AML-193 (cell line): ENCODE measurements around the gene TFDP3.
A peak's percentile ranks its signal among the peaks of the same experiment; 100 is the strongest.

ENCODE experiments used
- DNase-seq, 2 experiments: peaks; one replicate each; lab custom pipeline; 2025; lab: John Stamatoyannopoulos, UW

Gene TFDP3

DNA sequence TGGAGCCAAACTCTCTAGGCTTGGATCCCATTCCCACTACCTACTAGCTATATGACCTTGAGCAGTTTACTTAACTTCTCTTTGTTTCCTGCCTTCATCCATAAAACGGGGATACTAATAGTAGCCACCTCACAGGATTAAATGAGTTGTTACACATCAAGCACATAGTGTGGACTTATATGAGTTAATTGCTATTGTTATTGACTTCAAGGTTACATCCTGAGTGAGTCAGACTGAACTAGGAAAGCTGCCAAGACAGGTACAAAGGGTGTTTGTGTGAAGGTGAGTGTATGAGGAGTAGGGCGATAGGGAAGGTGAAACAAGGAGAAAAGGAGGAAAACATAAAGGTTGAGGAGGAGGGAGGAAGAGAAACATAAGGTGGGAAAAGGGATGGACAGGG is 32.2 kb downstream of the TFDP3 start:
- no peak for DNase-seq

DNA sequence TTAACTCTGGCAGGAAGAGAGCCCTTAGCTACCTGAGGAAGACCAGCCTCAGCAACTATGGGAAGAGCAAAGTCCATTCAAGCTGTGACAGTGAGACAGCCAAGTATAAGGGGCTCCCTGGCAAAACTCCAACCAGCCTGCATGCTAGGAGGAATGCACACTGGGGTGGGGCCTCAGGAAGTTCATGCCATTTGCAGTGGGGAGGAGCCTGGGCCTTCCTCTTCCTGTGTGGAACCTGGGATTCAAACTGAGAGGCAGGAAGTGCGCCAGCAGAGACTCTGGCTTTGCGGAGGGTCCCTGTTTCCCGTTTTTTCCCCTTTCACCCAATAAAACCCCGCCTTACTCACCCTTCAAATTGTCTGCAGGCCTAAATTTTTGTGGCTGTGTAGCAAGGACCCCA is 33.0 kb downstream of the TFDP3 start:
- DNase-seq, result no peak

DNA sequence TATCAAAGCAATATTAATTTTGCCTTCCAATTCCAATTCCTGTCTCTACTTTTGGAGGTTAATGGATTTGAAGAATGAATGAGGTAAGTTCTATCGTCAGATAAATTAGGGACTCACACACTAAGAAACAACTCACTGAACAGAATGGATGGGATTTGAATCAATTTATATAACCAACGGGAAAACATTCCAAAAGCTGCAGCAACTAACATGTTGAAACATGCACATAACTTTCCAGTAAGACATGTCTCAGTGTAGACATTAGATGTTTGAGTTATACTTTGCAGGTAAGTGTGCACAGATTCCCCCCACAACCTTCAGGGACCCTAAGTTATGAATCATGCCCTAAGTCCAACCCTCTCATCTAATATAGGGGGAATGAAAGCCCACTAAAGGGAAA is 34.3 kb downstream of the TFDP3 start:
- DNase-seq, result no peak

DNA sequence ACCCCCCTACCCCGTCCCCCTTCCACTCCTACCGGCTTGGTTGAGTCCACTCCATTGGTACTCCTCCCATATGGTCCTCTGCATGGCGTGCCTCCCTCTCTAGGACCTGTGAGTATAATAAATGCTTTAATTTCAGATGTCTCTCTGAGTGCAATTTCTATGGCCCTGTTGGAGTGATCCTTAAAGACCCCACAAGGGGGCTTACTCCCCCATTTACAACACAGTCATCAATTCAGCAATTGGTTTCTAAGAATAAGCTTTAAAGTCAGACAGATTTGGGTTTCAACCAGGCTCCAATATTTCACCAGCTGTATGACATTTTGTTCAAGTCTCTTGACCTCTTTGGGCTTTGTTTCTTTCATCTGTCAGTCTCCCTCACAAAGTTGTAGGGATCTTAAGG is 38.7 kb downstream of the TFDP3 start:
- no peak for DNase-seq

DNA sequence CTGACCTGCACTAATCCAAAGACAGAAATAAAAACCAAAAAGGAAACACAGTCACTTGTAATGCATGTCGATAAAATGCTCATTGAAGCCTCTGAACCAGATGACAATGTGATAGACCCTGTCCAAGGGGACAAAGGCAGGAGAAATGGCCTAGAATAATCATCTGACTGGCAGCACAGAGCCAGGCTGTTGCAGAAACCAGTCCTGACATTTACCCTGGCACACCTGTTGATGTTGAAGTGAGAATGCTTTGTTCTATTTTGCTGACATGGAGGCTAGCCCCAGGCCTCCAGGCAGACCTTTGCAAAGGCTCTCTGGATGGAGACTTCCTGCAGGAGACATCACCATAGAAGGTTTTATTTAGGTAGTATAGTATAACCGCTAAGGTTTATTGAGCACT is 41.0 kb downstream of the TFDP3 start:
- no peak for DNase-seq

DNA sequence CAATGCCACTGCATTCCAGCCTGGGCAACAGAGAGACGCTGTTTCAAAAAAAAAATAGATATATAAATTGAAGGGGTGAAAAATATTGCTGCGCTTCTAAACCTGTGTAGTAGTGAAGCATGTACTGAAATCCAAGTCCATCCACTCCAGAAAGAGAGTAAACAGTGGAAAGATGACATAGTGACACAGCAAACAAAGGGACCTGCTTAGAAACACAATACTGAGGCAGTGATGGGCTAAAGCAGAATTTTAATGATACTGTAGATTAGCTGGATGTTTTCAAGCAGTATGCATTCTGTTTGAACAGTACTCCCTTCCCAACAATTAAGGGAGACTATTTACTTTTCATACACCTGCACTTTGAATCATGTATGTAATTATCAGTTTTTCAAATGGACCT is 42.5 kb downstream of the TFDP3 start:
- no peak for DNase-seq

DNA sequence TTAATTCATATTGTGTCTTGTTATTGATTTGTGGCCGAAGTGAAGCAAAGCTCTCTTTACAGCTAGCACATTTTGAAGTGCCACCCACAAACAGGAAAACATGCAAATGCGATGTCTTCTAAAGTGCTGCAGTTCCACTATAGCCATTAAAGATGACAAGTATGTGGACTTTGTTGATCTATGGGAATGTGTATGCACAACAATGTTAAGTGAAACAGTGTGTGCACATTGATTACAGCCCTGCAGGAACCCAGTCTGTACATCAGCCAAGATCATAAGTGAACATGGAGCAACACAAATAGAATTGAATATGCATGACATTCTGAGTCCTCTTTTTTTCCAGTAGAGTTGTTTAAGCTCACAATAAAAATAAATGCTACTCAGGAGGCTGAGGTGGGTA is 43.0 kb downstream of the TFDP3 start:
- DNase-seq, result no peak

DNA sequence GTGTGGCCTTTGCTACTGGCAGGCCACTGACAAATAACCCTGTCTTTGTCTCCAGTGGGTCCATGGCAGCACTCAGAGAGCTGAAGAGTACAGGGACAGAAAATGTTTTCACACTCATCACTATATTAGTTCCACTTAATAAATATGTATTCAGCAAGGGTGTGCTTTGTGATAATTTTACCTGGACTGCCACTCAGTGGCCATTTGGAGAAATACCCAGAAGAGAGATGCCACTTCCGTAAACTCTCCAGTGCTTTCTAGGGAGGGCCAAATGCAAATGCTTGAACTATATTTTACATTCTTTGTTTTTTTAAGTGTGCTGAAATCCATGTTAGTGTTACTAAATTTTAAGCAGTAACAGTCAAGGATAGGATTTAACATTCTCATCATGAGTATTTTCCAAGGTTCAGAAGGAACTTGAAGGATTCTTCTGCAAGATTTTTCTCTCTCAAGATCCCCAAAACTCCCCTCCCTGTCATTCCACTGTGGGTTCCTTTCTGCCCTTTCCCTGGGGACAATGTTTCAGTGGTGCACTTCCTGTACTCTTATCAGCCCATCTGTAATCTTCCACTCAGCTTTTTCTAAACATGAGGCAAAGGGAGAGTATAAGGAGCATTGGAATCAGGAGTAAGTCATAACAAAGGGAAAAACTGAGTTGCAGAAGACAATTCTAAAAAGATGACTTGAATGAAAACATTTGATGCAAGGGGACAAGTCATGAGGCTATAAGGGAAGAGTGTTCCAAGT is 46.0 kb downstream of the TFDP3 start:
- peak; percentile 2 to 3 for DNase-seq
